Measurements from ENCODE around the gene RIC1.
"Not testable (repeated sequence)": the region's sequence is repeated elsewhere in the genome, so short reads cannot be mapped to it uniquely, and the experiment has no call there.

Gene RIC1

DNA sequence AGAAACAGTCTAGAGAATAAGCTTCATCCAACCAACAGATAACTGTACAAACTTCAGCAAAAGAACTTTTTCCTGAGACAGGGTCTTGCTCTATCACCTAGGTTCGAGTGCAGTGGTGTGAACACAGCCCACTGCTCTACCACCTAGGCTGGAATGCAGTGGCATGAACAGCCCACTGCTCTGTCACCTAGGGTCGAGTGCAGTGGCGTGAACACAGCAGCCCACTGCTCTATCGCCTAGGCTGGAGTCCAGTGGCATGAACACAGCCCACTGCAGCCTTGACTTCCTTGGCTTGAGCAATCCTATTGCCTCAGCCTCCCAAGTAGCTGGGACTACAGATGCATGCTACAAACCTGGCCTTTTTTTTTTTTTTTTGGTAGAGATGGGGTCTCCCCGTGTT, 160.6 kb downstream of the RIC1 start:
- DNase-seq, result no peak

DNA sequence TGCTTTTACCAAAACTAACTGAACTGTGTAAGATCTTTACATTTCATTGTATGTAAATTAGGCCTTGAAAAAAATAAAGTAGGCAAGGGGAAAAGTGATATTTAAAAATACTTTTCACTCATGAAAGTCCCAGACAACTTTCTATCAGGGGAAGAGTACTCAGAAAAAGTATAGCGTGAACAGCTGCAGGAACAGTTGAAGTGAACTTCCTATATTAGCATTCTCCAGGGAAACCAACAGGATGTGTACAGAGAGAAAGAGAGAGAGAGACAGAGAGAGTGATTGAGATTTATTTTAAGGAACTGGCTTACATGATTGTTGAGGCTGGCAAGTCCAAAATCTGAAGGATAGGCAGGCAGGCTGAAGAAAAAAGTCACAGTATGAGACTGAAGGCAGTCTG, 162.0 kb downstream of the RIC1 start:
- DNase-seq, result no peak

DNA sequence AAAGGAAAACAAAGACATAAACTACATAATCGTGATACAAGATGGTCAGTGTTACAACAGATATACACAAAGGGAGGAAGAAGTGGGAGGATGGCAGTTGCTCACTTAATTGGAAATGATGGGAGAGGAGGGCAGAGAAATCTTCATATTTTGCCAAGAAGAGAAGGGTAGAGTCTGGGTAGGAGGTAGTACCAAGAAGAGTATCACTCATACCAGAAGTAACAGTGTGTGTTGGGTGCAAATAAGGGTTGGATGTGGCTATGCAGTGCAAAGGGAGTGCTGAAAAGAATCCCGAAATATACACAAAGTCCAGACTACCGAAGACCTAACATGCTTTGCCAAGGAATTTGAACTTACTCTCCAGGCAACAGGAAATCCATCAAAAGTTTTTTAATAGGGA, 163.0 kb downstream of the RIC1 start:
- no peak for DNase-seq

DNA sequence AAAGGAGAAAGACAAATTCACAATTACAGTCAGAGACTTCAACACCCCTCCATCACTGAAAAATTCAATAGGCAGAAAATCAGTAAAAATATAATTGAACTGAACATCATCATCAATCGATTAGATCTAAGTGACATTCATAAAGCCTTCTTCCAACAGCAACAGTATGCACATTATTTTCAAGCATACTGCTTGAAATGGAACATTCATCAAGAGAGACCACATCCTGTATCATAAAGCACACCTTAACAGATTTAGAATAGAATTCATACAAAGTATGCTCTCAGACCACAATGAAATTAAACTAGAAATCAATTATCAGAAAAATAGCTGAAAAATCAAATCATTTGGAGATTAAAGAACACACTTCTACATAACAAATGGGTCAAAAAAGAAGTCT, 164.9 kb downstream of the RIC1 start:
- DNase-seq, result peak in 2 of 6 experiments; percentile 18 to 22

DNA sequence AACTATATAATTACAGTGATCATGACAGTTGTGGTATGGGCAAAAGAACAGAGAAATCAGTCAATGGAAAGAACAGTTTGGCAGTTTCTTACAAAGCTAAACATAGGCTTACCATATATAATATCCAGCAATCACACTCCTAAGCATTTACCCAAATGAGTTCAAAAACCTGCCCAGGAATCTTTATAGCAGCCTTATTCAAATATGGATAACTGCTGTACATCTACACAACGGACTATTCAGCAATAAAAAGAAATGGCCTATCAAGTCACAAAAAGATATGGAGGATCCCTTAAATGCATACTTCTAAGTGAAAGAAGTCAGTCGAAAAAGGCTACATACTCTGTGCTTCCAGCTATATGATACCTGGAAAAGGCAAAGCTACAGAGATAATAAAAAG, 167.4 kb downstream of the RIC1 start:
- DNase-seq, result no peak

DNA sequence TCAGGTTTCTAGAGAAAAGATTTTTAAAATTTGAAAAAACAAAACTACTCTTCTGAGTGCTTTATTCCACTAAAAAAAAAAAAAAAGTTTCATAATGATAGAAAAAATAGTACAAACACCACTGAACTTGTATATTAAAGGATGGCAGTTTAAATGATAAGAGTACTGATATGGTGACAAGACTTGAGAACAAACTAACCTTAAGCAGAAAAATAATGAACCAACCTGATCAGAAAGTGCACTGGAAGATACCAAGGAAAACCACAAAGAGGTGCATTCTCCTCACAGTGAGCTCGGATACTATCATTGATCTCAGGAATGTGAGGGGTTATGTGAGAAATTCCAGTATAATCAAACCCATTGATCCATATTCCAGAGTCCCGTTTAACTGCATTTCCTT, 169.7 kb downstream of the RIC1 start:
- DNase-seq, result no peak

DNA sequence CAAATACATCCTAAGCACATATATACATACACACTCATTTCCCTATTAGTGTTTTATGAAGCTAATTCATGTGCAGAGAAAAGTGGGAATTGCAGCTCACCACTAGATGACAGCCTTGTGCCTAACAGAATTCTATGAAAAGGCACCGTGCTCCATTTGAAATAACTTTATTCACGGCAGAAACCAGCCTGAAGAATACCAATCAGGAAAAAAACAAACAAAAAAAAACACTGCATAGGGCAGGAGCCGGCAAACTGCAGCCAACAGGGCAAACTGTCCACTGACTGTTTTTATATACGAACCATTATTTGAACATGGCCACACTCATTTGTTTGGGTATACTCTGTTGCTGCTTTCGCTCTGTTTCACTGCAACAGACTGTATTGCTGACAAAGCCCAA, 170.4 kb downstream of the RIC1 start:
- DNase-seq, result peak in 2 of 6 experiments; percentile 13 to 26

DNA sequence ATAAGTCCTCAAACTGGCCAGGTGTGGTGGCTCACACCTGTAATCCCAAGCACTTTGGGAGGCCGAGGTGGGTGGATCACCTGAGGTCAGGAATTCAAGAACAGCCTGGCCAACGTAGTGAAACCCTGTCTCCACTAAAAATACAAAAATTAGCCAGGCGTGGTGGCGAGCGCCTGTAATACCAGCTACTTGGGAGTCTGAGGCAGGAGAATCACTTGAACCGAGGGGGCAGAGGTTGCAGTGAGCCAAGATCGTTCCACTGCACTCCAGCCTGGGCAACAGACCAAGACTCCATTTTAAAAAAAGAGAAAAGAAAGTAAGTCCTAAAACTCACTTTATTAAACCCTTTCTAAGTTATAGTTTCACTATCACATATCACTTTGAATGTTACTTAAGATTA, 171.5 kb downstream of the RIC1 start:
- not testable (repeated sequence) for DNase-seq

DNA sequence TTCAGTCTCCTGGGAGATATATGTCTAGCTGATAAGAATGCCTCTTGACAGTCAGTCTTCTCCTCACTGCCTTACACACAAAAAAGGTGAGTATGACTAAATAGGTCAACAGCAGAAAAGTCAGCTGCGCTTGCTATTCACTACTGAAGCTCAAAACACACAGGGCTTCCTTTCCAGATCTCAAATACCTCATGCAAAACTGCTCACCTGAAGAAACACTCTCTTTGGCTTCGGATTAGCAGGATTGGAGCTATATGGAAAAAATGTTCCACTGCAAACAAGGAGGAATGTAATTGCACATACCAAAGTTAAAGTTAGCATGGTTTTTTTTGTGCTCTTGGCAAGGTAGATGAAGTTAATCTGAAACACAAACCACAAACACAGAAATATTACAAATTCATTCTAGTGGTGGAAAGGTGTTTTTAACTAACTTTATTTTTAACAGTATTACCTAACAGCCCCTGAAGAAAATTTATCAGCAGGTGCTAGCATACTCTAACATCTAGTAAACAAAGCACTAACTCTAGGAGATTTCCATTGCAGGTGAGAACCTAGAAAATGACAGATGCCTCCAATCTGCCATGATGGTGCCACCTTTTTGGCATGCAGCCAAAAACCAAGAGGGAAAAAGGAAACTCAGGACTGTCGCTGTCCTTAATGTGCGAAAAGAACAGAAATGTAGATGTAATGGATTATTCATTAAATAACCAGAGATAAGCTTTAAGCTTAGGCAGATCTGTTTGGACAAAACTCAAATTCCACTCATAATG, 172.2 kb downstream of the RIC1 start:
- DNase-seq, result no peak

DNA sequence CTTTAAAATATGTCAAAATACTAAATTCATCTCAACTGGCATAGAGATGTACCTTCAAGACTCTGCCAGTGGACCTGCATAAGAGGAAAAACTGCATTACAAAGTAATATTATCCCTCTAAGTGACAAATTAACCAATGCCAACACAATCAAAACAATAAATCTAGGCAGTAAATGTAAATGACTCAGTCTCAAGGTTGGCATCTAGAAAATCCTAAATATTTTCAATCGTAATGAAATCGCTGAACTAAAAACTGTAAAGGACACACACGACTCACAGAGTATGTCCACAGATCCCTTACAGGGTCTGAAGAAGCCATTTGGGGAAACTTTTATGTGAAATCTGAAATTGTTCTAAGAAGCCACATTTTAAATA, 172.8 kb downstream of the RIC1 start:
- no peak for DNase-seq

DNA sequence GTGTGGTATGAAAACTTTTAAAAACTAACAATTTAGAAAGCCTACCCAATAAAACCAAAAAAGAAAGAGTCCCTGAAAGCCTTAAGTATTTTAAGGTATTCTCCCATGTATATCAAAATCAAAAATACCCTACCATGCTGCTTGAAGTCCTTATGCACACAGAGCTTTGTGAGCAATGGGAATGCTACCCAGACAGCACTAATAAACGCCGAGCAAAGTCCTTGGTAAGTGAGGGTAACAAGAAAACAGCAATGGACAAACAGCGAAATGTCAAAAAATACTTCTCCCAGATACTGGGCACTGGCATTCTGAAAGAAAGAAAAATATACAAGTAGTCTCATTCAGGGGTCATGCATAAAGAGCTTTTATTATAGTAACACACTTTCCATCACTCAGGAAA, 176.6 kb downstream of the RIC1 start:
- DNase-seq, result no peak

DNA sequence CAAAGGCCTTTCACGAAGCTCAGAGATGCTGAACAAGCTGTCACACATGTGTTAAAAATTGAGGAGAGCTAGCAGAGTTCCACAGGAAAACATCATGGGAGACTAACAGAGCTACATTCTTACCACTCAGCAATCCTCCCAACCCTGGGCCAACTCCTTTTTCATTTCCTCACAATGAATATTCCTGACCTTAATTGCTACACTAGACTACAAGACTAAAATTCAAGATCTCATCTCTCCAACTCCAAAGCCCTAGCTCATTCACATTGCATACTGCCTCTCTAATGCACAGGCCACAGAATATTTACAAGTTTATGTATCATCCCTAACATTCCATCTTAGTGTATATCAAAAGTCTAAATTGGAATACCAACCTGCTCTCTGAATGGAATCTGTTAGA, 182.8 kb downstream of the RIC1 start:
- no peak for DNase-seq

DNA sequence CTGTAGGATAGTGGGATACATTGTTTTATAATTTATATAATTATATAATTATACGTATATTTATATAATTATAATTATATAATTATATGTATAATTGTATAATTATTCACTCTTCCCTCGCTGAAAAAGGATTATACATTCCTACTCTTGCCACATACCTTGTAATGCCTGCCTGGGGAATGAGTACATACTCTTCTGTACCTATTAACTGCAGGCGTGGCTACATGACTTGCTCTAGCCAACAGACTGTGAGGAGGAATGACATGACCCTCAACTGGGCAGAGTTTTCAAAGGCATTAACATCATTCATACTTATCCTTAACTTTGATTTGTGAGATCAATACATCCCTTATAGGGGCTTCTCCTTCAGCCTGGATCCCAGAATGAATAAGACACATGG, 184.9 kb downstream of the RIC1 start:
- no peak for DNase-seq

DNA sequence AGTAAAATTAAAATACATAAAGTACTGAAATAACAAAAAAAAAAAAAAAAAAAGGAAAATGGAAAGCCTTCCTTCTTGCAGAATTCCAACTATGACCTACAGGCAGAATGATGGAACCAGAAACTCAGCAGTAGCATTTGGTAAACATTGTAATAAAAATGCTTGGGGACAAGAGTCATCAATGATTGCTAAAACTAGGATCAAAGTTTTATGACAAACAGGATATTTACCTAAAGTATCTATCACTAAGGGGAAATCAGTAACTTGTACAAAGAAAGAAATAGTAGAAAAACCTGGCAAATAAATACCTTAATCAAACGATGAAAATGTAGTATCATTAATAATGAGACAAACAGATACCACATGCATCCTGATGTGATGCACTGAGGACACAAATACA, 186.6 kb downstream of the RIC1 start:
- no peak for DNase-seq

DNA sequence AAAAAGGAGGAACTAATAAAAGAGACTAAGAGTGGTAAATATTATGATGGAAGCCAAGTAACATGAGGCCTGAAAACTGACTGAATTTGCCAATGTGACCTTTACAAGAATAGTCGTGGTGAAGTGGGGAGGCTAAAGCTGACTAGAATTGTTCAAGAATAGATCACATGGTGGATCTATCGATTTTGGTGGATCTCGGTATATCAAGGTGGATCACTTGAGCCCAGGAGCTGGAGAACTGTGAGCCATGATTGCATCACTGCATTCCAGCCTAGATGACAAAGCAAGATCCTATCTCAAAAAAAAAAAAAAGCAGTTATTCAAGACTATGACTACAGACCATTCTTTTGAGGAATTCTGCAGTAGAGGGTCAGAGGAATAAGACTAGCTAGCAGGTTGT, 189.0 kb downstream of the RIC1 start:
- no peak for DNase-seq

DNA sequence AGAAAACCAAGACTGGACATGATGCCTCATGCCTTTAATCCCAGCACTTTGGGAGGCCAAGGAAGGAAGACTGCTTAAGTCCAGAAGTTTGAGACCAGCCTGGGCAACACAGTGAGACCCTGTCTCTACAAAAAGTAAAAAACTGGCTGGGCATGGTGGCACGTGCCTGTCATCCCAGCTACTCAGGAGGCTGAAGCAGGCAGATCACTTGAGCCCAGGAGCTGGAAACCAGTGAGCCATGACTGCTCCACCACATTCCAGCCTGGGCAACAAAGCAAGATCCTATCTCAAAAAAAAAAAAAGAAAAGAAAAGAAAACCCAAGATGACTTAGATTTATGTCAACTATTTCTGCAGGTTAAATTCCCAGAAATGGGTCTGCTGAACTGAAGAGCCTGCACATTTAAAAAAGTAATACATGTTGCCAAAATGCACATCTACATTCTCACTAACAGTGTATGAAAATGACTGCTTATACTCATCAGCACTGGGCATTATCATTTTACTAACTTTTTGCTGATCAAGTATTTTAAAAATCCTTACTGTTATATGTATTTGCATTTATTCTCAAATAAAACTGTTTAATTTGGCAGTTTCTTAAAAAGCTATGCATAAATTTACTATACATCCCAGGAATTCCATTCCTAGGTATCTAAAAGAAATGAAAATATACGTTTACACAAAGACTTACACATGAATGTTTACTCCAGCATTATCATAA, 189.7 kb downstream of the RIC1 start:
- no peak for DNase-seq

DNA sequence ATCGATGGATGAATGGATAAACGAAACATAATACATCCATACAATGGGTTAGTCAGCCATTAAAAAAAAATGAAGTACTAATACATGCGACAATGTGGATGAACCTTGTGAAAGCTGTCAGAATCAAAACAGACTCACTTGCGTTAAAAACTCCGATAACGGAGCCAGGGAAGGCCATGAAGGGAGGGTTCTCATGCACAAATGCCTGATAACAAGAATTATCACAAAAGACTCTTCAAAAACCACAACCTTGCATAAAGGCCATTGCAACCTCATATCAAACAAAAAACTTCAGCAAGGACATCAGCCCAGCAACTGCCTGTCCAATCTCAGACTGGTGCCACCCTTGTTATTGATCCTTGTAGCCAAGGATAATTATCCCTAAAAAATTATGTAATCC, 190.3 kb downstream of the RIC1 start:
- DNase-seq, result no peak

DNA sequence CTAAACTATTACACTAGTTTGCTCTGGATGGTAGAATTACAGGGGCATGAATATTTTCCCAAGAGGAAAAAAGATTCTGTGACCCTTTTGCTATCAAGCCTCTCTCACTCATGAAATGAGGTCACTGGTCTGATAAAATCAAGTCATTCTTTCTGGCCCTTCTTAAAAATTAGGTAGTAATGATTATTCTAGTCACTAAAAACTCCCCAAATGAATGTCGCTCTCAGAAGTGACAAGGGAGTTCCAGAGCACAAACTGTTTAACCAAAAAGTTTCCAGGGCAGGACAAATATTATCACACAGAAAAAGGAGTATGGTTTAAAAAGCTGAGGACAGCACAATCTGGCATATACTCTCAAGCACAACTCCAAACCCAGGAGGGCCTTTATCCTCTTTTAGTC, 191.5 kb downstream of the RIC1 start:
- no peak for DNase-seq

DNA sequence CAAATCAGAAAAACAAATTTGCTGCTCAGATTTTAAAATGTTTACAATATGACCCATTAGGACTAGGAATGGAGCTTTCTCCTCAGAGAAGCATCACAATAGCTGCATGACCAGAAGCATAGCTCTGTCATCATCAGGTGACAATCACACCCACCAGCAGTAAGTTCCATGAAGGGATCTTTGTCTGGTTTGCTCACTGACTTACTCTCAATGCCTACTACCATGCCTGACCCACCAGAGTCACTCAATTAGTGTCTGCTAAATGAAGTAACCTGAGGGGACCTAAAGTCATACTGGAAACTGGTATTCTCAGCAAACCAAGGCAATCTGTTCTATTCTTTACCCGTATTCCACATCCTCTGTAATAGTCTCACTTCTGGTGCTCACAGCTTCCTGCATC, 196.3 kb downstream of the RIC1 start:
- no peak for DNase-seq

Data from stimulated activated naive CD4-positive, alpha-beta T cell (primary cell).